ENCODE results near the gene SLC16A8. TPM values are rescaled to one million over a fixed set of nuclear protein-coding genes. Genes with fewer than 3 reads are reported as not detected.

SLC16A8 gene
- total and polyA plus RNA-seq, 10 of the 15 experiments (the other 5 are each of a cell fraction or from before 2014, with no cell fraction given) = not detected

- TF ChIP-seq, protein P1, sequence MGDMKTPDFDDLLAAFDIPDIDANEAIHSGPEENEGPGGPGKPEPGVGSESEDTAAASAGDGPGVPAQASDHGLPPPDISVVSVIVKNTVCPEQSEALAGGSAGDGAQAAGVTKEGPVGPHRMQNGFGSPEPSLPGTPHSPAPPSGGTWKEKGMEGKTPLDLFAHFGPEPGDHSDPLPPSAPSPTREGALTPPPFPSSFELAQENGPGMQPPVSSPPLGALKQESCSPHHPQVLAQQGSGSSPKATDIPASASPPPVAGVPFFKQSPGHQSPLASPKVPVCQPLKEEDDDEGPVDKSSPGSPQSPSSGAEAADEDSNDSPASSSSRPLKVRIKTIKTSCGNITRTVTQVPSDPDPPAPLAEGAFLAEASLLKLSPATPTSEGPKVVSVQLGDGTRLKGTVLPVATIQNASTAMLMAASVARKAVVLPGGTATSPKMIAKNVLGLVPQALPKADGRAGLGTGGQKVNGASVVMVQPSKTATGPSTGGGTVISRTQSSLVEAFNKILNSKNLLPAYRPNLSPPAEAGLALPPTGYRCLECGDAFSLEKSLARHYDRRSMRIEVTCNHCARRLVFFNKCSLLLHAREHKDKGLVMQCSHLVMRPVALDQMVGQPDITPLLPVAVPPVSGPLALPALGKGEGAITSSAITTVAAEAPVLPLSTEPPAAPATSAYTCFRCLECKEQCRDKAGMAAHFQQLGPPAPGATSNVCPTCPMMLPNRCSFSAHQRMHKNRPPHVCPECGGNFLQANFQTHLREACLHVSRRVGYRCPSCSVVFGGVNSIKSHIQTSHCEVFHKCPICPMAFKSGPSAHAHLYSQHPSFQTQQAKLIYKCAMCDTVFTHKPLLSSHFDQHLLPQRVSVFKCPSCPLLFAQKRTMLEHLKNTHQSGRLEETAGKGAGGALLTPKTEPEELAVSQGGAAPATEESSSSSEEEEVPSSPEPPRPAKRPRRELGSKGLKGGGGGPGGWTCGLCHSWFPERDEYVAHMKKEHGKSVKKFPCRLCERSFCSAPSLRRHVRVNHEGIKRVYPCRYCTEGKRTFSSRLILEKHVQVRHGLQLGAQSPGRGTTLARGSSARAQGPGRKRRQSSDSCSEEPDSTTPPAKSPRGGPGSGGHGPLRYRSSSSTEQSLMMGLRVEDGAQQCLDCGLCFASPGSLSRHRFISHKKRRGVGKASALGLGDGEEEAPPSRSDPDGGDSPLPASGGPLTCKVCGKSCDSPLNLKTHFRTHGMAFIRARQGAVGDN (IDR thresholded peaks at IDR 0.05) = no peak
- TF ChIP-seq MYC (IDR thresholded peaks at IDR 0.05; ENCODE audit: insufficient read depth, insufficient read length, insufficient replicate concordance, low read length, severe bottlenecking) = no peak
- TF ChIP-seq, protein P2, sequence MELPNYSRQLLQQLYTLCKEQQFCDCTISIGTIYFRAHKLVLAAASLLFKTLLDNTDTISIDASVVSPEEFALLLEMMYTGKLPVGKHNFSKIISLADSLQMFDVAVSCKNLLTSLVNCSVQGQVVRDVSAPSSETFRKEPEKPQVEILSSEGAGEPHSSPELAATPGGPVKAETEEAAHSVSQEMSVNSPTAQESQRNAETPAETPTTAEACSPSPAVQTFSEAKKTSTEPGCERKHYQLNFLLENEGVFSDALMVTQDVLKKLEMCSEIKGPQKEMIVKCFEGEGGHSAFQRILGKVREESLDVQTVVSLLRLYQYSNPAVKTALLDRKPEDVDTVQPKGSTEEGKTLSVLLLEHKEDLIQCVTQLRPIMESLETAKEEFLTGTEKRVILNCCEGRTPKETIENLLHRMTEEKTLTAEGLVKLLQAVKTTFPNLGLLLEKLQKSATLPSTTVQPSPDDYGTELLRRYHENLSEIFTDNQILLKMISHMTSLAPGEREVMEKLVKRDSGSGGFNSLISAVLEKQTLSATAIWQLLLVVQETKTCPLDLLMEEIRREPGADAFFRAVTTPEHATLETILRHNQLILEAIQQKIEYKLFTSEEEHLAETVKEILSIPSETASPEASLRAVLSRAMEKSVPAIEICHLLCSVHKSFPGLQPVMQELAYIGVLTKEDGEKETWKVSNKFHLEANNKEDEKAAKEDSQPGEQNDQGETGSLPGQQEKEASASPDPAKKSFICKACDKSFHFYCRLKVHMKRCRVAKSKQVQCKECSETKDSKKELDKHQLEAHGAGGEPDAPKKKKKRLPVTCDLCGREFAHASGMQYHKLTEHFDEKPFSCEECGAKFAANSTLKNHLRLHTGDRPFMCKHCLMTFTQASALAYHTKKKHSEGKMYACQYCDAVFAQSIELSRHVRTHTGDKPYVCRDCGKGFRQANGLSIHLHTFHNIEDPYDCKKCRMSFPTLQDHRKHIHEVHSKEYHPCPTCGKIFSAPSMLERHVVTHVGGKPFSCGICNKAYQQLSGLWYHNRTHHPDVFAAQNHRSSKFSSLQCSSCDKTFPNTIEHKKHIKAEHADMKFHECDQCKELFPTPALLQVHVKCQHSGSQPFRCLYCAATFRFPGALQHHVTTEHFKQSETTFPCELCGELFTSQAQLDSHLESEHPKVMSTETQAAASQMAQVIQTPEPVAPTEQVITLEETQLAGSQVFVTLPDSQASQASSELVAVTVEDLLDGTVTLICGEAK (IDR thresholded peaks at IDR 0.05; ENCODE audit: borderline replicate concordance) = no peak
- no peak for TF ChIP-seq SMARCA5 (IDR thresholded peaks at IDR 0.05)
- TF ChIP-seq CBX5 (IDR thresholded peaks at IDR 0.05; ENCODE audit: low read depth) = no peak
- TF ChIP-seq, protein P3, sequence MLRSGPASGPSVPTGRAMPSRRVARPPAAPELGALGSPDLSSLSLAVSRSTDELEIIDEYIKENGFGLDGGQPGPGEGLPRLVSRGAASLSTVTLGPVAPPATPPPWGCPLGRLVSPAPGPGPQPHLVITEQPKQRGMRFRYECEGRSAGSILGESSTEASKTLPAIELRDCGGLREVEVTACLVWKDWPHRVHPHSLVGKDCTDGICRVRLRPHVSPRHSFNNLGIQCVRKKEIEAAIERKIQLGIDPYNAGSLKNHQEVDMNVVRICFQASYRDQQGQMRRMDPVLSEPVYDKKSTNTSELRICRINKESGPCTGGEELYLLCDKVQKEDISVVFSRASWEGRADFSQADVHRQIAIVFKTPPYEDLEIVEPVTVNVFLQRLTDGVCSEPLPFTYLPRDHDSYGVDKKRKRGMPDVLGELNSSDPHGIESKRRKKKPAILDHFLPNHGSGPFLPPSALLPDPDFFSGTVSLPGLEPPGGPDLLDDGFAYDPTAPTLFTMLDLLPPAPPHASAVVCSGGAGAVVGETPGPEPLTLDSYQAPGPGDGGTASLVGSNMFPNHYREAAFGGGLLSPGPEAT (IDR thresholded peaks at IDR 0.05; ENCODE audit: low read depth) = no peak
- TF ChIP-seq TBL1XR1 (IDR thresholded peaks at IDR 0.05; ENCODE audit: low read depth, low read length) = no peak
- TF ChIP-seq SUZ12 (IDR thresholded peaks at IDR 0.05; ENCODE audit: unreplicated experiment) = no peak
Observed at GRCh38 chr22:38110863-38111852, 27.2 kb upstream of the SLC16A8 start (continued).

Data from GM12878 (cell line).